Epidermal melanocyte (primary cell): ENCODE measurements around the gene MSL3B.

Source experiments
- DNase-seq: peaks from one replicate; pipeline ENCODE4 v3.0.0; 2011; ENCODE audit warnings: low spot score; ENCODE audit not compliant: insufficient read length

MSL3B gene

GRCh38 chr2:233833345-233833744 lies 34.8 kb downstream of the MSL3B start:
- DNase-seq, result no peak

DNA sequence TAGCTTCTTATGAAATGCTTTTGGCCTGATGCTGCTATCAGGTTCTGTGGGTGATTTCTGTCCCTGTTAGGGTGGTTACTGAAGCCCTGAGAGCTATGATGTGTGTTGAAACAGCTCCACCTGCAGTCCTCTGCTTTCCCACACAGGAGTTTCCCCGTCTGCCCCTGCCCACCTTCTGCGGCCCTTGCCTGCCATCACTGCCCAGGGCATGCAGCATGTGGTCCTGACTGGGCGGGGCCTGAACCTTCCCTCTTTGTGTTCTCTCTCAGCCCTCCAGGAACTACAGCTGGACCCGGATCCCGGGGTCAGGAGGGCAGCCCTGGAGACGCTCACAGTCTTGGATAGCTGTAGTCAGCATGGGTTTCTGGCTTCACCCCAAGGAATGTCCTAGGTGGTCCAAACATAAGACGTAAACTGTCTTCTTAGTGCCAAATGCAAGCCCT lies 35.3 kb downstream of the MSL3B start:
- DNase-seq, result no peak

- no peak for DNase-seq
Observed at GRCh38 chr2:233832414-233832813, 35.8 kb downstream of the MSL3B start.

DNA sequence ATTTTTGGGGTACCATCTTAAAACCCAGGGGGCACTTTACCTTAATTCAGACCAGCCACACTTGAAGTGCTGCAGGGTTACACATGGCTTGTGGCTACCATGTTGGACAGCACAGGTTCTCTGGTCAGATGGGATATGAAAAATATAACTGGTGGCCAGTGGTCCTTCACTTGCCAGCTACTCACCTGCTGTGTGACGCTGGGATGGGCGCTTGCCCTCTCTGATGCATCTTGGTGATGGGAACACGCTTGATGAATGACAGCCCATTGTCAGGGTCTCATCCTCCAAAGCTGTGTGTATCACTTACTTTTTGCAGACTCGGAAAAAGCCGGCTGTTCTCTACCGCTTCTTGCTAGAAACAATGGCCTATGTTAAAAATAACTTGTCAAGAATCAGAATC lies 36.3 kb downstream of the MSL3B start:
- DNase-seq, result no peak

GRCh38 chr2:233831011-233831721 lies 37.0 kb downstream of the MSL3B start:
- no peak for DNase-seq

GRCh38 chr2:233830111-233830802 lies 37.9 kb downstream of the MSL3B start:
- no peak for DNase-seq

DNA sequence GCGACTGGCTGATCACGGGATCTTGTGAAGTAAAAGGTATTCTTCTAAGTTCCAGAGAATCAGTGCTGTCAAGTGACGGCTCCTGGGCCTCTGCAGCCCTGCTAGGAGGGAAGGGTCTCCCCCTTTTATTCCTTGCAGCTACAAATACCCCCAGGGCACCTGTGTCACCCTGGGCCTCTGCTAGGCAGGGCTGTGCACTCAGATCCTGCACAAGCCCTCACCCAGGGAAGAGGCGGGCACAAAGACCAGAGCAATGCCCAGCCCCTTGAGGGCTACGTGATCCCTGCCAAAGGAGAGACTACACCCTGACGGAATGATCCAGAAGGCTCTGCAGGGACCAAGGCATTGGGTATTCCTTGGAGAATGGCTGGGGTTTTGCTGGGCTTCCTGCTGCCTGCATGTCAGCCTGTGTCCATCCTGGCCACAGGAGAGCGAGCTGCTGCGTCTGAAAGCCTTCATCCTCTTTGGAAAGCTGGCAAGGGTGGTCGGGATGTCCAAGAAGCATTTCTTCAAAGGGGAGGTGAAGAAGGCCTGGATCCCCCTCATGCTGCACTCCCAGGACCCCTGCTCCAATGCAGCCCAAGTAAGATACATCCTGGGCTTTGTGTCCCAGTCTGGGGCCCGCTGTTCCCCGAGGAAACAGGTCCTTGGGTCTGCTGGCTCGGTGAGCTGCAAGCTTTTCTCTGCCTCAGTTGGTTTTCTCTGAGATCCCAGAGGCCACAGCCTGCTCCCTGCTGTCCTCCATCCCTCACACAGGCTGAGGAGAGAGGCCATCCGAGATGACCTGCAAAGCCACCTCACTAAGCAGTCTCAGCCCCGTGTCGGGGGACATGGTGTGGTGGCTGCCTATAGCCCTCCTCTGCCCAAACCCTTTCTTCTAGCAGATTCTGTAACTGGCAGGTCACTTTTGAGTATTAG lies 38.7 kb downstream of the MSL3B start:
- DNase-seq, result no peak

DNA sequence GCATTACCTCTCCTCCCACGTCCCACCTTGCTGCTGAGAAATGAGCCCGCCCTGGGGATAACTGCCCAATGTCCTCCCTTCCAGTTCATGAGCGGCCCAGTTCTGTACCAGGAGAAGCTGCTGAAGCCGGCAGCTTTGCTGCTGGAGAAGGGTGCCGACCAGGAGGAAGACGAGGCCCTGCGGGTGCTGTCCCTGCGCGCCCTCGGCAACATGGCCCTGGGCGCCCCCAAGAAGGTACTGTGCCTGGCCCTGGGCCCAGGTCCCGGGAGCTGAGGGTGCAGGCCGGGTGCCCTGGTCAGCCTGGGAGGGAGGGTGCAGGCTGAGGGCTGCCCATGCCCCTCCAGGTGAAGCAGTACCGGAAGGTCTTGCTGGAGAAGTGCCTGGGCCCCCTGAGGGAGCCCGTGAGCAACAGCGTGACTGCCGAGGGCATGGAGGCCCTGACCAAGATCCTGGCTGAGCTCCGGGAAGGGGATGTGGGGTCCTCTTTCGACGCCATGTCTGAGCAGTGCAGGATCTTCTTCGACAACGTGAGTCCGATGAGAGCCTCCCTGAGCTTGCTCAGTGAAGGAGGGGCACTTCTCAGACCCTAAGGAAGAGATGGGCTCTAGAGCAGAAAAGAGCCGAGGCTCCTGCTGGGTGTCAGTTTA lies 39.5 kb downstream of the MSL3B start:
- DNase-seq, result no peak

DNA sequence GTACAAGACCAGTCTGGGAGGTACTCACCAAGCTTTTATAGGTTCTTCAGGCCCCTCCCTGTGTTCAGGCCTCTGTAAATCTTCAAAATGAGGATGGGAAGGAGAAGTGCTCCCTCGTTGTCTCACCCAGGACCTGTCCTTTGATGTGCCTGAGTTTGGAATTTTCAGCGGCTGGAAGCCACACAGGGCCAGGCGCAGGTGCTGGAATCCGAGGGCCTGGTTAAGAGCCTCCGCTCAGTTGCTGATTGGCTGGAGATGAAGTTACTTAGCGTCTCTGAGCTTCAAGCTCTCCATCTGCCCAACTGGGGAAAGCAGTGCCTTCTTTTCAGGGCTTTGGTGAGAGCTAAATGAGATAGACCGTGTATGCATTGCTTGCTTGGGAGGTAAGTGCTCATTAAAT lies 43.8 kb downstream of the MSL3B start:
- DNase-seq, result no peak

GRCh38 chr2:233823731-233824121 lies 44.5 kb downstream of the MSL3B start:
- no peak for DNase-seq

- no peak for DNase-seq
Observed at GRCh38 chr2:233822781-233823730, 45.1 kb downstream of the MSL3B start.

- DNase-seq, result no peak
Observed at GRCh38 chr2:233822101-233822771, 46.0 kb downstream of the MSL3B start.

DNA sequence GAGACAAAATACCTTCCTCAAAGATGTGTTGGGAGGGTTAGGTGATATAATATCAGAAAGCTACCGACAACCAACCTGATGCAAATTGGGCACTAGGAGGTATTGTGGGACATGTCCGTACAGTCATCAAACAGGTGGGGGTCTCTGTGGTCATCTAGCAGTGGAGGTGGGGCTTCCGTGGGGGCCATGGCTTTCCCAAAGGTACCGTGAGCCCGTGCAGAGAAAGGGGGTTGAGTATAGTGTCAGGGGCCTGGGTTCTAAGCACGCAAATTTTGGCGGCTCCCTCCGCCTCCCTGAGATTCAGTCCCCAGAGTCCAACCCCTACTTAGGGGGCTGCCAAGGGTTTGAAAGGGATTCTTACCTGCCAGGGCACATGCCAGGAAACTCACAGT lies 46.5 kb downstream of the MSL3B start:
- no peak for DNase-seq

- DNase-seq, result no peak
Observed at GRCh38 chr2:233821196-233821595, 47.0 kb downstream of the MSL3B start.

GRCh38 chr2:233820774-233821105 lies 47.4 kb downstream of the MSL3B start:
- no peak for DNase-seq

GRCh38 chr2:233819884-233820773 lies 48.1 kb downstream of the MSL3B start:
- DNase-seq, result no peak

GRCh38 chr2:233818639-233819621 lies 49.3 kb downstream of the MSL3B start:
- DNase-seq, result no peak
